ENCODE data around the gene ZNF19. TPM values are rescaled to one million over a fixed set of nuclear protein-coding genes. Genes with fewer than 3 reads are reported as not detected.

Gene ZNF19
- total and polyA plus RNA-seq, 9 of the 15 experiments (the other 6 are each of a cell fraction or from before 2014, with no cell fraction given), result 1.2 to 2.8 (median 1.8) TPM

DNA sequence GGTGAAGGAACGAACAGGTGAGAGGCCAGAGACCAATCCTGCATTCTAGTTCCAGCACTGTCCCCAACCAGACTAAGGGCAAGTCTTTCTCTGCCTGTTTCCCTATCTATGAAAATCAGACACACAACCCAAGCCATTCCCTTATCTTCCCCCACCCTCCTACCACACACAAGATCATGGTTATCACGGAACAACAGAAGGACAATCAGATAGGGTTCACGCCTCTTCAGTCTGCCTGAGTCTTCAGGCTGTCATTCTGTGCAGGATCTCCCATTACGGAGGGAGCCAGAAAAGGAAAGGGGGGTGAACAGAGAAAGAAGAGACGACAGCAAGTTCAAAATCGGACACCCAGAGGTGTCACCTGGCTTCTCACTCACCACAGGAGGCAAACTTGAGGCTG is 58.4 kb downstream of the ZNF19 start (continued):
- TF ChIP-seq, protein P1, sequence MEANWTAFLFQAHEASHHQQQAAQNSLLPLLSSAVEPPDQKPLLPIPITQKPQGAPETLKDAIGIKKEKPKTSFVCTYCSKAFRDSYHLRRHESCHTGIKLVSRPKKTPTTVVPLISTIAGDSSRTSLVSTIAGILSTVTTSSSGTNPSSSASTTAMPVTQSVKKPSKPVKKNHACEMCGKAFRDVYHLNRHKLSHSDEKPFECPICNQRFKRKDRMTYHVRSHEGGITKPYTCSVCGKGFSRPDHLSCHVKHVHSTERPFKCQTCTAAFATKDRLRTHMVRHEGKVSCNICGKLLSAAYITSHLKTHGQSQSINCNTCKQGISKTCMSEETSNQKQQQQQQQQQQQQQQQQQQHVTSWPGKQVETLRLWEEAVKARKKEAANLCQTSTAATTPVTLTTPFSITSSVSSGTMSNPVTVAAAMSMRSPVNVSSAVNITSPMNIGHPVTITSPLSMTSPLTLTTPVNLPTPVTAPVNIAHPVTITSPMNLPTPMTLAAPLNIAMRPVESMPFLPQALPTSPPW (CRISPR knock-in tag; IDR thresholded peaks at IDR 0.05), result peak; percentile 78; the same call in 1 of the 2 replicates
- TF ChIP-seq LARP7 (IDR thresholded peaks at IDR 0.05) (no peak), GTF2F1 (IDR thresholded peaks at IDR 0.05; ENCODE audit: low read depth, low read length) (no peak), SP2 (IDR thresholded peaks at IDR 0.05; ENCODE audit: extremely low read depth, low read depth, low read length, poor library complexity, severe bottlenecking) (no peak), PCBP1 (IDR thresholded peaks at IDR 0.05; ENCODE audit: low read depth, low read length, poor library complexity, severe bottlenecking) (no peak), ADNP (tag; IDR thresholded peaks at IDR 0.05) (no peak), MCM5 (IDR thresholded peaks at IDR 0.05; ENCODE audit: low read depth) (no peak), NFYB (IDR thresholded peaks at IDR 0.05; ENCODE audit: extremely low read depth, insufficient read length) (no peak), HMG20A (CRISPR knock-in tag; conservative IDR thresholded peaks at IDR 0.05) (no peak), RBM22 (IDR thresholded peaks at IDR 0.05; ENCODE audit: low read depth, low read length, poor library complexity, severe bottlenecking) (no peak), DMBX1 (CRISPR knock-in tag; IDR thresholded peaks at IDR 0.05; ENCODE audit: borderline replicate concordance) (0 out of 2 replicates have a peak, but pooled peaks have one; percentile 30), ZFP1 (CRISPR knock-in tag; IDR thresholded peaks at IDR 0.05) (no peak), PML (IDR thresholded peaks at IDR 0.05; ENCODE audit: low read length) (peak; percentile 93), BRD4 (IDR thresholded peaks at IDR 0.05) (no peak)
- TF ChIP-seq, protein P2, sequence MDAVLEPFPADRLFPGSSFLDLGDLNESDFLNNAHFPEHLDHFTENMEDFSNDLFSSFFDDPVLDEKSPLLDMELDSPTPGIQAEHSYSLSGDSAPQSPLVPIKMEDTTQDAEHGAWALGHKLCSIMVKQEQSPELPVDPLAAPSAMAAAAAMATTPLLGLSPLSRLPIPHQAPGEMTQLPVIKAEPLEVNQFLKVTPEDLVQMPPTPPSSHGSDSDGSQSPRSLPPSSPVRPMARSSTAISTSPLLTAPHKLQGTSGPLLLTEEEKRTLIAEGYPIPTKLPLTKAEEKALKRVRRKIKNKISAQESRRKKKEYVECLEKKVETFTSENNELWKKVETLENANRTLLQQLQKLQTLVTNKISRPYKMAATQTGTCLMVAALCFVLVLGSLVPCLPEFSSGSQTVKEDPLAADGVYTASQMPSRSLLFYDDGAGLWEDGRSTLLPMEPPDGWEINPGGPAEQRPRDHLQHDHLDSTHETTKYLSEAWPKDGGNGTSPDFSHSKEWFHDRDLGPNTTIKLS (IDR thresholded peaks at IDR 0.05; ENCODE audit: borderline replicate concordance, low read depth), result no peak
- TF ChIP-seq, protein P3, sequence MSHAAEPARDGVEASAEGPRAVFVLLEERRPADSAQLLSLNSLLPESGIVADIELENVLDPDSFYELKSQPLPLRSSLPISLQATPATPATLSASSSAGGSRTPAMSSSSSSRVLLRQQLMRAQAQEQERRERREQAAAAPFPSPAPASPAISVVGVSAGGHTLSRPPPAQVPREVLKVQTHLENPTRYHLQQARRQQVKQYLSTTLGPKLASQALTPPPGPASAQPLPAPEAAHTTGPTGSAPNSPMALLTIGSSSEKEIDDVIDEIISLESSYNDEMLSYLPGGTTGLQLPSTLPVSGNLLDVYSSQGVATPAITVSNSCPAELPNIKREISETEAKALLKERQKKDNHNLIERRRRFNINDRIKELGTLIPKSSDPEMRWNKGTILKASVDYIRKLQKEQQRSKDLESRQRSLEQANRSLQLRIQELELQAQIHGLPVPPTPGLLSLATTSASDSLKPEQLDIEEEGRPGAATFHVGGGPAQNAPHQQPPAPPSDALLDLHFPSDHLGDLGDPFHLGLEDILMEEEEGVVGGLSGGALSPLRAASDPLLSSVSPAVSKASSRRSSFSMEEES (CRISPR knock-in tag; IDR thresholded peaks at IDR 0.05), result no peak
- TF ChIP-seq, protein P4, sequence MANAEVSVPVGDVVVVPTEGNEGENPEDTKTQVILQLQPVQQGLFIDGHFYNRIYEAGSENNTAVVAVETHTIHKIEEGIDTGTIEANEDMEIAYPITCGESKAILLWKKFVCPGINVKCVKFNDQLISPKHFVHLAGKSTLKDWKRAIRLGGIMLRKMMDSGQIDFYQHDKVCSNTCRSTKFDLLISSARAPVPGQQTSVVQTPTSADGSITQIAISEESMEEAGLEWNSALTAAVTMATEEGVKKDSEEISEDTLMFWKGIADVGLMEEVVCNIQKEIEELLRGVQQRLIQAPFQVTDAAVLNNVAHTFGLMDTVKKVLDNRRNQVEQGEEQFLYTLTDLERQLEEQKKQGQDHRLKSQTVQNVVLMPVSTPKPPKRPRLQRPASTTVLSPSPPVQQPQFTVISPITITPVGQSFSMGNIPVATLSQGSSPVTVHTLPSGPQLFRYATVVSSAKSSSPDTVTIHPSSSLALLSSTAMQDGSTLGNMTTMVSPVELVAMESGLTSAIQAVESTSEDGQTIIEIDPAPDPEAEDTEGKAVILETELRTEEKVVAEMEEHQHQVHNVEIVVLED (CRISPR knock-in tag; IDR thresholded peaks at IDR 0.05), result peak; percentile 41; the same call in 1 of the 2 replicates
- TF ChIP-seq, protein P5, sequence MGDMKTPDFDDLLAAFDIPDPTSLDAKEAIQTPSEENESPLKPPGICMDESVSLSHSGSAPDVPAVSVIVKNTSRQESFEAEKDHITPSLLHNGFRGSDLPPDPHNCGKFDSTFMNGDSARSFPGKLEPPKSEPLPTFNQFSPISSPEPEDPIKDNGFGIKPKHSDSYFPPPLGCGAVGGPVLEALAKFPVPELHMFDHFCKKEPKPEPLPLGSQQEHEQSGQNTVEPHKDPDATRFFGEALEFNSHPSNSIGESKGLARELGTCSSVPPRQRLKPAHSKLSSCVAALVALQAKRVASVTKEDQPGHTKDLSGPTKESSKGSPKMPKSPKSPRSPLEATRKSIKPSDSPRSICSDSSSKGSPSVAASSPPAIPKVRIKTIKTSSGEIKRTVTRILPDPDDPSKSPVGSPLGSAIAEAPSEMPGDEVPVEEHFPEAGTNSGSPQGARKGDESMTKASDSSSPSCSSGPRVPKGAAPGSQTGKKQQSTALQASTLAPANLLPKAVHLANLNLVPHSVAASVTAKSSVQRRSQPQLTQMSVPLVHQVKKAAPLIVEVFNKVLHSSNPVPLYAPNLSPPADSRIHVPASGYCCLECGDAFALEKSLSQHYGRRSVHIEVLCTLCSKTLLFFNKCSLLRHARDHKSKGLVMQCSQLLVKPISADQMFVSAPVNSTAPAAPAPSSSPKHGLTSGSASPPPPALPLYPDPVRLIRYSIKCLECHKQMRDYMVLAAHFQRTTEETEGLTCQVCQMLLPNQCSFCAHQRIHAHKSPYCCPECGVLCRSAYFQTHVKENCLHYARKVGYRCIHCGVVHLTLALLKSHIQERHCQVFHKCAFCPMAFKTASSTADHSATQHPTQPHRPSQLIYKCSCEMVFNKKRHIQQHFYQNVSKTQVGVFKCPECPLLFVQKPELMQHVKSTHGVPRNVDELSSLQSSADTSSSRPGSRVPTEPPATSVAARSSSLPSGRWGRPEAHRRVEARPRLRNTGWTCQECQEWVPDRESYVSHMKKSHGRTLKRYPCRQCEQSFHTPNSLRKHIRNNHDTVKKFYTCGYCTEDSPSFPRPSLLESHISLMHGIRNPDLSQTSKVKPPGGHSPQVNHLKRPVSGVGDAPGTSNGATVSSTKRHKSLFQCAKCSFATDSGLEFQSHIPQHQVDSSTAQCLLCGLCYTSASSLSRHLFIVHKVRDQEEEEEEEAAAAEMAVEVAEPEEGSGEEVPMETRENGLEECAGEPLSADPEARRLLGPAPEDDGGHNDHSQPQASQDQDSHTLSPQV (IDR thresholded peaks at IDR 0.05), result no peak
